Measurements from ENCODE around the gene MAPK6. TPM values are rescaled to one million over a fixed set of nuclear protein-coding genes. Genes with fewer than 3 reads are reported as not detected.
A peak's percentile ranks its signal among the peaks of the same experiment; 100 is the strongest.

The MAPK6 gene
- 16.1 and 16.2 TPM in 2 replicates for total RNA-seq

DNA sequence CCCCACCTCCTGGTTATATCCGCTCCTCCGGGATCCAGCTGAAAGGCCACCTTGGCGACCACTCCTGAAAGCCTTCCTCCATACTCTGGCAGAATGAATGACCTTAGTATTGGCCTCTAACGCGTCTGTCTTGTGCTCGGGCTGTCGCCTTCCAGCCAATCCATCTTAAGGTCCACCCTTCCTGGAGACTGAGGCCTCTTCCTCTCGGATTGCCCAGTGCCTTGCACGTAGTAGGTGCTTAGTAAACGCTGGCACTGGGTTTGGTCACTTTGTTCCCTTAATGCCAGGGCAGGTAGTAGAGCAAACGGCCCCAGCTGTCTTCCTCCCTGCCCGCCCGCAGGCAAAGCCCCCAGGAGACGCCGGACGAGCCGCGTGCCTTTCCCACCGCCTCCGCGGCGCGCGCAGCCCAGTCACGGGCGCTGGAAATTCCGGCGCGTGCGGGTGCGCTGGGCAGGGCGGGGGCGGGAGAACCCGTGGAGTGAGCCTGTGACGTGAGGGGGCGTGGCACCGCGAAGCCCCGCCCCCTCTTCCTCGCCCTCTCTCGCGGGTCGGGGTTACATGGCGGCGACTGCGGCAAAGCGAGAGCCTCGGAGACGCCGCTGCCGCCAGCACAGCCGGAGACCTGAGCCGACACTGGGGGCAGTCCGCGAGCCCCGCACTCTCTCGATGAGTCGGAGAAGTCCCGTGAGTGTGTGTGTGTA lies at the start of gene MAPK6:
MAPK6 (plus strand) TSS at position 527 of the 701 bp plus-strand sequence. CDS start 27,242 bp downstream, outside the sequence.
- CTCF ChIA-PET = no interaction called here
- POLR2A ChIA-PET = interaction anchor here (0.6 to 2.2 kb wide), 2 partner anchors 9 to 91 kb away, joined by 5 to 9 read pairs; no protein-coding TSS in a partner anchor
- intact Hi-C loops (cut with micrococcal nuclease) = loop anchor here (1.0 to 5.0 kb wide), 6 partner anchors 13 to 548 kb away; partner anchors contain the start of genes ARPP19, LEO1 and LYSMD2

DNA sequence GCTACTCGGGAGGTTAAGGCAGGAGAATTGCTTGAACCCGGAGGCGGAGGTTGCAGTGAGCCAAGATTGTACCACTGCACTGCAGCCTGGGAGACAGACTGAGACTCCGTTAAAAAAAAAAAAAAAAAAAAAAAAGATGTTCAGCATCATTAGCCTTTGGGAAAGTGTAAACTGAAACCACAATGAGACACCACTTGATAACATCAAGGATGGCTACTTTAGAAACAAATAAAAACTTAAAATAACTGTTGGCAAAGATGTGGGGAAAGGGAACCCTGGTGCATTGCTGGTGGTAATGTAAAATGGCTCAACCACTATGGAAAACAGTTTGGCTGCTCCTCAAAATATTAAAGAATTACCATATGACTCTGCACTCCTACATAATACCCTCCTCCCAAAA lies 49.3 kb upstream of the MAPK6 start:
- POLR2A ChIA-PET = no interaction called here
- intact Hi-C loops (cut with micrococcal nuclease) = loop anchor here (5.0 kb wide), 1 partner anchor 142 kb away; the partner anchor contains the start of gene TMOD3
- DNase-seq (no peak), ATAC-seq (ENCODE audit: low read depth) (no peak)
- Mint-ChIP-seq H3K27ac (no peak overlapping the region), H3K4me3 (no peak overlapping the region), H3K36me3 (ENCODE audit: low read depth) (peaks cover 37% of the 10 kb centered on the region), H3K9me3 (peaks cover 9% of the 10 kb centered on the region), H3K4me1 (peaks cover 21% of the 10 kb centered on the region), H3K27me3 (no peaks in the 10 kb centered on the region)
- CTCF ChIA-PET = no interaction called here
- TF ChIP-seq CTCF (IDR thresholded peaks at IDR 0.05) = no peak

More for the DNA sequence above, at the start of gene MAPK6:
- peaks cover 6% of the 10 kb centered on the region for H3K36me3 Mint-ChIP-seq (ENCODE audit: low read depth)
- peak; percentile 95 for DNase-seq
- H3K4me3 Mint-ChIP-seq = peak within 1 kb of the TSS; percentile 96
- peaks cover 37% of the 10 kb centered on the region for H3K4me1 Mint-ChIP-seq
- ATAC-seq (ENCODE audit: low read depth) = peak; percentile 83
- H3K9me3 Mint-ChIP-seq = no peaks in the 10 kb centered on the region
- H3K27me3 Mint-ChIP-seq = no peaks in the 10 kb centered on the region
- H3K27ac Mint-ChIP-seq = peak within 1 kb of the TSS; percentile 98
- TF ChIP-seq CTCF (IDR thresholded peaks at IDR 0.05) = no peak

DNA sequence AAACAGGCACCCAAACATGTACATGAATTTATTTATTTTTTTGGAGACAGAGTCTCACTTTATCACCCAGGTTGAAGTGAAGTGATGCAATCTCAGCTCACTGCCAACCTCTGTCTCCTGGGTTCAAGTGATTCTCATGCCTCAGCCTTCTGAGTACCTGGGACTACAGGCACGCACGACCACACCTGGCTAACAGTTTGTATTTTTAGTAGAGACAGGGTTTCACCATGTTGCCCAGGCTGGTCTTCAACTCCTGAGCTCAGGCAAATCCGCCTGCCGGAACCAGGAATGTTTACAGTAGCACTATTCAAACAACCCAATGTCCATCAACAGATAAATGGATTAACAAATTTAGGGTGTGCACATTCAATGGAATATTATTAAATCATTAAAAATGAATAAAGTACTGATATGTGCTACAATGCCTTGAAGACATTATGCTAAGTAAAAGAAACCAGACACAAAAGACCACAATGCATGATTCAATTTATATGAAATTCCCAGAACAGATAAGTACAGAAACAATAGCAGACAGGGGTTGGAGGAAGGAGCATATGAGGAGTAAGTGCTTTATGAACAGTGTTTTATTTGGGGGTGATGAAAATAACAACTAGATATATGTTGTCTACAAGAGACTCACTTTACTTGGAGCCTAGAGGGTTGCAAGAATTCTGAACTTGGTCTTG lies 48.7 kb upstream of the MAPK6 start:
- DNase-seq (no peak), ATAC-seq (ENCODE audit: low read depth) (no peak)
- no peak for TF ChIP-seq CTCF (IDR thresholded peaks at IDR 0.05)
- intact Hi-C loops (cut with micrococcal nuclease) = loop anchor here (5.0 kb wide), 1 partner anchor 143 kb away; the partner anchor contains the start of gene TMOD3
- peak overlapping the region; percentile 99 for H3K27ac Mint-ChIP-seq
- H3K27me3 Mint-ChIP-seq = no peaks in the 10 kb centered on the region
- peaks cover 21% of the 10 kb centered on the region for H3K4me1 Mint-ChIP-seq
- POLR2A ChIA-PET = interaction anchor here (0.9 to 2.9 kb wide), 3 partner anchors 51 to 209 kb away, joined by 4 to 24 read pairs (median 12); no protein-coding TSS in a partner anchor
- H3K4me3 Mint-ChIP-seq = peak overlapping the region; percentile 100
- peaks cover 32% of the 10 kb centered on the region for H3K36me3 Mint-ChIP-seq (ENCODE audit: low read depth)
- CTCF ChIA-PET = interaction anchor here (0.6 to 2.4 kb wide), 3 partner anchors 13 to 170 kb away, joined by 3 to 11 read pairs (median 3); no protein-coding TSS in a partner anchor
- peaks cover 9% of the 10 kb centered on the region for H3K9me3 Mint-ChIP-seq

DNA sequence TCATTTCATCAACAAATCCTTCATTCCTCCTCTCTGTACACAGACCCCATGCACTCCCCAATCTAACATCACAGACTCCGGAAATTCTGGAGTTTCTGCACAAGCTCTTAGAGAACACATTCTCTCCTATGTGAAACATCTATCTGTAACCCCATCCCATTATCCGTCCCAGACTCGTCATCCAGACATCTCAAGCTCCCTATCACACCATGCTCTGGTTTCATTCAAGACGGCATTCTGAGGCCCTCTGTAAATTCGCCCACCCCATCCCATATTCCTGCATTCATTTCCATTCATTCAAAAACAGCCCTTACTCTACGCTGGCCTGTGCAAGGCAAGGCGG lies 48.0 kb upstream of the MAPK6 start:
- Mint-ChIP-seq H3K36me3 (ENCODE audit: low read depth) (peaks cover 24% of the 10 kb centered on the region), H3K27ac (peak overlapping the region; percentile 99), H3K4me1 (peaks cover 21% of the 10 kb centered on the region), H3K27me3 (no peaks in the 10 kb centered on the region), H3K9me3 (peaks cover 9% of the 10 kb centered on the region), H3K4me3 (peak overlapping the region; percentile 100)
- intact Hi-C loops (cut with micrococcal nuclease) = loop anchor here (1.0 to 5.0 kb wide), 4 partner anchors 35 to 208 kb away; partner anchors contain the start of genes MAPK6 and TMOD3
- ATAC-seq (ENCODE audit: low read depth) (no peak), DNase-seq (no peak)
- CTCF ChIA-PET = interaction anchor here (0.6 to 2.4 kb wide), 3 partner anchors 12 to 170 kb away, joined by 3 to 11 read pairs (median 3); no protein-coding TSS in a partner anchor
- TF ChIP-seq CTCF (IDR thresholded peaks at IDR 0.05) = no peak
- POLR2A ChIA-PET = interaction anchor here (0.6 to 2.9 kb wide), 9 partner anchors 14 to 778 kb away, joined by 3 to 24 read pairs (median 4); no protein-coding TSS in a partner anchor

All from activated B cell treated with CpG ODN at 0.5 μM for 24 hours (primary cell).